ENCODE measurements around the gene MGAT5B.

DNA sequence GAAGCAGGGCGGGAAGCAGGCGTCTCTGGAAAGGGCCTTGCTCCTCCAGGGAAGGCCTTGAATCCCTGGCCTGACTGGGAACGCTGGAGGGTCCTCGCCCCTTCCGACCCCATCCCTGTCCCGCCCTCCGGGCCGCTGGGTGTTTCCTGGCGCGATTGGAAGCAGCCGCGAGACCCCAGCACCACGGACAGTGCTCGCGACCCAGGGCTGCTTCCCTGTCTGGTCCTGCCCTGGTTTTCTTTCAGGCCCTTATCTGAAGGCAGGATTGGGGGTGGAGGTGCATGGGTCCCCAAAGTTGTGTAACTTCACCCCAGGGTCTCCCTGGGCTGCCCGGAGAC lies 2.1 kb downstream of the MGAT5B start:
- TF ChIP-seq REST (IDR thresholded peaks at IDR 0.05; ENCODE audit: unreplicated experiment), result peak; percentile 87
- no peak for TF ChIP-seq POLR2AphosphoS5 (IDR thresholded peaks at IDR 0.05; ENCODE audit: low read depth)
- TF ChIP-seq, protein P1, sequence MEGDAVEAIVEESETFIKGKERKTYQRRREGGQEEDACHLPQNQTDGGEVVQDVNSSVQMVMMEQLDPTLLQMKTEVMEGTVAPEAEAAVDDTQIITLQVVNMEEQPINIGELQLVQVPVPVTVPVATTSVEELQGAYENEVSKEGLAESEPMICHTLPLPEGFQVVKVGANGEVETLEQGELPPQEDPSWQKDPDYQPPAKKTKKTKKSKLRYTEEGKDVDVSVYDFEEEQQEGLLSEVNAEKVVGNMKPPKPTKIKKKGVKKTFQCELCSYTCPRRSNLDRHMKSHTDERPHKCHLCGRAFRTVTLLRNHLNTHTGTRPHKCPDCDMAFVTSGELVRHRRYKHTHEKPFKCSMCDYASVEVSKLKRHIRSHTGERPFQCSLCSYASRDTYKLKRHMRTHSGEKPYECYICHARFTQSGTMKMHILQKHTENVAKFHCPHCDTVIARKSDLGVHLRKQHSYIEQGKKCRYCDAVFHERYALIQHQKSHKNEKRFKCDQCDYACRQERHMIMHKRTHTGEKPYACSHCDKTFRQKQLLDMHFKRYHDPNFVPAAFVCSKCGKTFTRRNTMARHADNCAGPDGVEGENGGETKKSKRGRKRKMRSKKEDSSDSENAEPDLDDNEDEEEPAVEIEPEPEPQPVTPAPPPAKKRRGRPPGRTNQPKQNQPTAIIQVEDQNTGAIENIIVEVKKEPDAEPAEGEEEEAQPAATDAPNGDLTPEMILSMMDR (conservative IDR thresholded peaks at IDR 0.05; ENCODE audit: low read depth in 2 of 2), result no peak
- TF ChIP-seq EZH2 (IDR thresholded peaks at IDR 0.05; ENCODE audit: low read depth, unreplicated experiment), result no peak
- no peak for TF ChIP-seq JUNB (IDR thresholded peaks at IDR 0.05; ENCODE audit: unreplicated experiment)
- TF ChIP-seq STAT1 (IDR thresholded peaks at IDR 0.05; ENCODE audit: unreplicated experiment), result no peak
- TF ChIP-seq EZH2phosphoT487 (IDR thresholded peaks at IDR 0.05; ENCODE audit: unreplicated experiment), result no peak
- TF ChIP-seq NANOG (IDR thresholded peaks at IDR 0.05; ENCODE audit: borderline replicate concordance), result no peak
- no peak for TF ChIP-seq CREB1 (CRISPR knock-in tag; IDR thresholded peaks at IDR 0.05; ENCODE audit: low read depth)
- TF ChIP-seq, protein P2, sequence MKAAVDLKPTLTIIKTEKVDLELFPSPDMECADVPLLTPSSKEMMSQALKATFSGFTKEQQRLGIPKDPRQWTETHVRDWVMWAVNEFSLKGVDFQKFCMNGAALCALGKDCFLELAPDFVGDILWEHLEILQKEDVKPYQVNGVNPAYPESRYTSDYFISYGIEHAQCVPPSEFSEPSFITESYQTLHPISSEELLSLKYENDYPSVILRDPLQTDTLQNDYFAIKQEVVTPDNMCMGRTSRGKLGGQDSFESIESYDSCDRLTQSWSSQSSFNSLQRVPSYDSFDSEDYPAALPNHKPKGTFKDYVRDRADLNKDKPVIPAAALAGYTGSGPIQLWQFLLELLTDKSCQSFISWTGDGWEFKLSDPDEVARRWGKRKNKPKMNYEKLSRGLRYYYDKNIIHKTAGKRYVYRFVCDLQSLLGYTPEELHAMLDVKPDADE (IDR thresholded peaks at IDR 0.05), result no peak
- TF ChIP-seq ZNF331 (CRISPR knock-in tag; IDR thresholded peaks at IDR 0.05; ENCODE audit: low read depth), result no peak
- no peak for TF ChIP-seq ZNF114 (CRISPR knock-in tag; IDR thresholded peaks at IDR 0.05)
